Activated naive CD4-positive, alpha-beta T cell treated with anti-CD3 and anti-CD28 coated beads, Interleukin-2, amount 50 U/mL, for 24 hours (primary cell): Measurements from ENCODE around the gene TGFBR3.
"Not testable (repeated sequence)": the region's sequence is repeated elsewhere in the genome, so short reads cannot be mapped to it uniquely, and the experiment has no call there.

Experiments used
- H3K27ac Mint-ChIP-seq: one replicate; pipeline ENCODE4 v1.8.0; 2021; ENCODE audit warnings: mild to moderate bottlenecking, mixed read lengths
- H3K27me3 Mint-ChIP-seq: one replicate; pipeline ENCODE4 v1.8.0; 2021; ENCODE audit warnings: mixed read lengths
- H3K36me3 Mint-ChIP-seq: one replicate; pipeline ENCODE4 v1.8.0; 2021; ENCODE audit warnings: mixed read lengths
- H3K4me1 Mint-ChIP-seq: one replicate; pipeline ENCODE4 v1.8.0; 2021; ENCODE audit warnings: mixed read lengths
- H3K4me3 Mint-ChIP-seq: one replicate; pipeline ENCODE4 v1.8.0; 2021; ENCODE audit warnings: mild to moderate bottlenecking, mixed read lengths
- H3K9me3 Mint-ChIP-seq: one replicate; pipeline ENCODE4 v1.8.0; 2021; ENCODE audit warnings: mixed read lengths

TGFBR3 gene

DNA sequence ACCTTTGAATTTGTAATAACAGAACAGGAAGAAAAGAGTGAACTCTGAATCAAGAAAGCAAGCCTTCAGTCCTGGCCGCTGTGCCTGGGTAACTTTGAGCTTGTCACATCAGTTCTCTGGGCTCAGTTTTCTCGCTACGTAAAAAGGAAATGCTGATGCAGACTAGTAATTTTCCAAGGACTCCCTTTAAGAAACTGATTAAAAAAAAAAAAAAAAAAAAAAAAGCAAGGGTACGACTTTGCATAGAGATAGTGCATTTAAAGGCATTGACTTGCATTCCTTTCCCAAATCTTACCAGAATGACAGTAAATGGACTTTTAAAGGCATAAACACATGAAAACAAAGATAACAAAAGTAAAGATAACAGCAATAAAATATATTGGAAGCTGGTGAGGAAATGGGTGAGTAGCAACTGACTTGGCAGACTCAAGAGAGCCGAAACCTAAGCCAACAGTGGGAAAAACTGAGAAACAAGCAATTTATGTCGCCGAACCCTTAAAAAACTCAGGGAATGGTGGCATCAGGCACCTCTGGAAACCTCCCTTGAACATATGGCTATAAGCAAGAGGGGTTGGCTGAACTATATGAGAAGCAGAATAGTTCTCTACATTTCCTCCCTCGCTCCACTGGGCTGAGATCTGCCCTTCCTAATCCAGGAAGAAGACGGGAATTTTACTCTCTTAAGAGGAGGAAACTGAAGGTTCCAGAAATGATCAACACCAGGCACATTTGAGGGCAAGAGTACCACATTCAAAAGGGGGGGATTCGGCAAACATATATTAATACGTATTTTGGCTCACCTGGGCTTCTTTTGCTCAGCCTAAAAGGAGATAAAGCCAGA, 196.1 kb downstream of the TGFBR3 start:
- H3K36me3 Mint-ChIP-seq = peaks cover 14% of the 10 kb centered on the region

DNA sequence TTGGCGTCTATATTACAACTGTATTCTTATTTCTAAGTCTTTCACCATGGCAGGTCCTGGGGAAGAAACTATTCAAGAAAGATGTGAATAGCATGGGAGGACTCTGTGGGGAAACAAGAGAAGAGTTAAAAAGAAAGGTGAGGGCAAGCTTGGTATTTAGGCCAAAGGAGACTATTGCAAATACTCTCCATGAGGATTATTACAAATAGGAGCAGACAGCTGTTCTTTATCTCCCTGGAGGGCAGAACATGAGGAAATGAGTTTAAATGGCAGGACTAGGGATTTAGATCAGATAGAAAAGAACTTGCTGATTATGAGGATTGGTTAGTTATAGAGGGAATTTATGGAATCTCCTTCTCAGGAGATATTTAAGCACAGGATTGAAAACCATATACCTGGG, 198.5 kb downstream of the TGFBR3 start:
- no peaks in the 10 kb centered on the region for H3K9me3 Mint-ChIP-seq
- no peak overlapping the region for H3K27ac Mint-ChIP-seq
- H3K4me3 Mint-ChIP-seq = no peak overlapping the region
- H3K27me3 Mint-ChIP-seq = no peaks in the 10 kb centered on the region
- peaks cover 23% of the 10 kb centered on the region for H3K4me1 Mint-ChIP-seq
- peaks cover 7% of the 10 kb centered on the region for H3K36me3 Mint-ChIP-seq

More for the DNA sequence above, 196.1 kb downstream of the TGFBR3 start:
- Mint-ChIP-seq H3K4me3 (no peak overlapping the region), H3K4me1 (peaks cover 13% of the 10 kb centered on the region), H3K9me3 (no peaks in the 10 kb centered on the region), H3K27me3 (no peaks in the 10 kb centered on the region), H3K27ac (no peak overlapping the region)

DNA sequence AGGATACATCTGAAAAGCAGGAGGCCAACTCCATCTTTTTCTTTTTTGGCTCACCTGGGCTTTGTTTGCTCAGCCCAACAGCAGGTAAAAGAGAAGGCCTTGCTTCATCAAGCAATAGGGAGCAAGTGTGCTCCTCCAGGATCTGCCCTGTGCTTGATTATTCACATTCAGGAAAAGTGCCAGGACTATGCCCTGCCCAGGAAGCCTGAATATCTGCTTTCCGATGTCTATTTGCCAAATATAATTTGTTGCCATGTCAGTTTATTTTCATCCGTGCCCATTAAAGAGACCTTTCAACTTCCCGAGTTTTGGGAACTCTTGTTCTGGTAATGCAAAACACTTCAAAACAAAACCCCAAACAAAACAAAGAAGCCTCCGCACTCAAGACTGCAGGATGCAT, 200.0 kb downstream of the TGFBR3 start:
- no peaks in the 10 kb centered on the region for H3K9me3 Mint-ChIP-seq
- H3K4me3 Mint-ChIP-seq = no peak overlapping the region
- peaks cover 6% of the 10 kb centered on the region for H3K36me3 Mint-ChIP-seq
- H3K27ac Mint-ChIP-seq = no peak overlapping the region
- H3K4me1 Mint-ChIP-seq = peaks cover 23% of the 10 kb centered on the region
- no peaks in the 10 kb centered on the region for H3K27me3 Mint-ChIP-seq

DNA sequence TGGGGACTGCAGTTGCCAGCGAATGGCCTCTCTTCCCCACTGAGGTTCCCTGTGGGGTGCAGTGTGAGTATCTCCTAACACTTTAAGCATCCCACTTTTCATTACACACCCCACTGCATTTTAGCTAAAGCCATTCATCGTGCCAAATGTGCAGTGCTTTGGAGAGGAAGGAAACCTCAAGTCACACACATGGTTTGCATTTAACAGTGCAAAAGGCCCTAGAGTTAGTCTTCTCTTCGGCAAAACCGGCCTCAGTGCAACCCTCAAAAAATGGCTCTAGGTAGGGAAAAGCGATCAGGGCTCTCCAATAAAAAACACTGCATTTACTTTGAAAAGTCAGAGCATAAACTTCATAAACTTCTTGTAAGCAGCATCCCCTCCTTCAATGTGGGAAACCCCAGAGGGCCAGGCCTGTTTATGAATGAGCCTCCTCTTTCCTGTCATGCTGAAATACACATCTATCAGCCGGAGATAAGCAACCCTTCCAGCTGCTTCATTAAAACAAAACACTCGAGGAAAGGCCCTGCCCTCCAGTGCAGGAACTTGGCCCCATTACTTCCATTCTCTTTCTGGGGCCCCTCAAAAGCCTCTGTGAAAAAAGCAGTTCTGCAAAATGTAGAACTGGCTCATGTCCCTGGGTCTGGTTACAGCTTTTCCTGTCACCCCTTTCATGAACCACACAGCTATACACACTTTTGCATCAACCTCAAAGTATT, 201.3 kb downstream of the TGFBR3 start:
- H3K27ac Mint-ChIP-seq = no peak overlapping the region

DNA sequence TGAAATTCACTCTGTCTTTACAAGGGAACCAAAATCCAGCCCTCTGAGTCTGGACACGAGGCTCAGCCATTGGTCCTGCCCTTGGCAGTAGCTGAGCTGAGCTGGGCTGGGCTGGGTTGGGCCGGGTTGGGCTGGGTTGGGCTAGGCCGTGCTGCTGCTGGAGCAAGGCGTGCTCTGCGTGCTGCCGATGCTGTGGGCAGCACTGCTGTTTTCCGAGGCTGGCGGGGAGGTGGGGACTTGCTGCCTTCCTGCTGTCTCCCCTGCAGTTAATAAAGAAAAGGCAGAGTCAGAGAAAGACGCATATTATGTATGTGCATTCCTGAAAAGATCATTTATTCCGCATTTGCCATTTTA, 202.4 kb downstream of the TGFBR3 start:
- peaks cover 2% of the 10 kb centered on the region for H3K36me3 Mint-ChIP-seq
- peaks cover 23% of the 10 kb centered on the region for H3K4me1 Mint-ChIP-seq
- no peaks in the 10 kb centered on the region for H3K9me3 Mint-ChIP-seq
- no peak overlapping the region for H3K4me3 Mint-ChIP-seq
- H3K27ac Mint-ChIP-seq = no peak overlapping the region
- no peaks in the 10 kb centered on the region for H3K27me3 Mint-ChIP-seq

More for the DNA sequence above, 201.3 kb downstream of the TGFBR3 start:
- H3K4me3 Mint-ChIP-seq = no peak overlapping the region
- H3K27me3 Mint-ChIP-seq = no peaks in the 10 kb centered on the region
- H3K36me3 Mint-ChIP-seq = peaks cover 2% of the 10 kb centered on the region
- peaks cover 23% of the 10 kb centered on the region for H3K4me1 Mint-ChIP-seq
- H3K9me3 Mint-ChIP-seq = no peaks in the 10 kb centered on the region

DNA sequence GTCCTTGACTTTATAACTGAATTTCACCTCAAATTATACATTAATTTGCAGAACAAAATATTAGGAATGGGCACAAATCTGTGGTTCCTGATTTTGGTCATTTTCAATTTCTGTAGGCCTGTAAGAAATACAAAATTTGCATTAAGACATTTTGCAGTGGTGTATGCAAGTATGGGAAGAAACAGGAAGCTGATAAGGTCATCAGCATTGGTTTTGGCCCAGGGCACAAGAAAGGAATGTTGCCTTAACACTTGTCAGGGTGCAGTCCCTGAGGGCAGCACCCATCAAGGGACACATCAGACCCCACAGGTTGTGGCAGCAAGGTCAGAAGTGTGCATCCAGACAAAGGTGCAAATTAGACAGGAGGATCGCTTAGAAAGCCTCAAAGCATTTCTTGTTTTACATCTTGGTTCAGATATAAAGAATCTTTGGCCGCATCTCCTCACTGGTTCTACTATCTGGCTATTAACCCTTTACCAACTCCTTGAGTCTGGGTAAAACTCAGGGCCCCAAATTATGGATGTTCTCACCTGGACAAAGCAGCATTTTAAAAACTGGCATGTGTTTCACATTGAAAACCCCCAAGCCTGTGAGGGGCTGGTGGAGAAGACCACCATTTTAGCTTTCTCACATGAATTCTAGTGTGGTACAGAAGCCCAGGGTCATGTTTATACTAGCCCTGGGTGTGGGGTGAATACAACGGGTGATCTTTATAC, 202.9 kb downstream of the TGFBR3 start:
- Mint-ChIP-seq H3K27me3 (no peaks in the 10 kb centered on the region), H3K4me1 (peaks cover 23% of the 10 kb centered on the region), H3K9me3 (no peaks in the 10 kb centered on the region), H3K4me3 (no peak overlapping the region), H3K27ac (no peak overlapping the region), H3K36me3 (peaks cover under 1% of the 10 kb centered on the region)

DNA sequence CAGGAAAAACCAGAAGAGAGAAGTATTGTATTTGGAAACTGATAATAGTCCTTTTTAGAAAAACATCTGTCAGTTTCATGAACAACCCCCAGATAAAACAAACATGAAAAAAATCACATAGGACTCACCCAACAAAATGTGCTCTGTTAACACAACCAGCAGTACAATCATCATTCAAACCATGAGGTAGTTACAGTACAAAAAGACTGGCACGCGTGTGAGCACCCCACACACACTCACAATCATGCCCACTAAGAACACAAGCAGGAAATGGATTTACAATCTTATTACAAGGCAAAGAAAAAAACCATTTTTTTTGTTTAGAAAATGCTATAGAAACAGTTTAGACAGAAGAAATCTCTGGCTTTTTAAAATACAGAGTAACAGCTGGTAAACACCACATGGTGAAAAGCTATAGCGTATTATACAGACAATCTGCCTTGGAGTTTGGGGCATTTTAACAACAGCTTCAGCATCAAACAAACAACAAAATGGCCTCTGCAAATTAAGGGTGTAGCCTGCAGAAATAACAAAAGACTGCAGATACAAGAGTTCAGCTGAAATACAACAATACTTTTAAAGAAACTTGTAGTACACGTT, 205.3 kb downstream of the TGFBR3 start:
- H3K27me3 Mint-ChIP-seq = no peaks in the 10 kb centered on the region
- no peak overlapping the region for H3K27ac Mint-ChIP-seq
- no peaks in the 10 kb centered on the region for H3K9me3 Mint-ChIP-seq
- peaks cover 18% of the 10 kb centered on the region for H3K4me1 Mint-ChIP-seq
- no peaks in the 10 kb centered on the region for H3K36me3 Mint-ChIP-seq
- H3K4me3 Mint-ChIP-seq = no peak overlapping the region

DNA sequence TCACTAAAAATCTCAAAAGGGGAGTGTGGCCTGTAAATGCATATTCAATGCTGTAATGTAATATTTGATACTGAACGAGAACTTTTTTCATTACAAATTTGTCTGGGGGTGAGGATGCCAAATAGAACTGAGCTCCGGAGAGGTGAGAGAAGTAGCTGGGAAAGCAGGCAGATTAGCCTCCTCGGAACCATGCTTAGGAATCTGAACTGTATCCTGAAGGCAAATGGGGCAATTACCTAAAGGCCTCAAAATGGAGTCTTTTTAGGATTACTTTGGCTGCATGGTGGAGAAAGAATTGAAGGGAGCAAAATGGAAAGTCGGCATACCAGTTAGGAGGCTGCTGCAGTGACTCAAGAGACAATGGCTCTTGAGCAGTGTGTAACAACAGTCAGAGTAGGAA, 206.5 kb downstream of the TGFBR3 start:
- H3K27me3 Mint-ChIP-seq = no peaks in the 10 kb centered on the region
- no peak overlapping the region for H3K4me3 Mint-ChIP-seq
- H3K9me3 Mint-ChIP-seq = no peaks in the 10 kb centered on the region
- no peak overlapping the region for H3K27ac Mint-ChIP-seq
- no peaks in the 10 kb centered on the region for H3K36me3 Mint-ChIP-seq
- peaks cover 6% of the 10 kb centered on the region for H3K4me1 Mint-ChIP-seq

DNA sequence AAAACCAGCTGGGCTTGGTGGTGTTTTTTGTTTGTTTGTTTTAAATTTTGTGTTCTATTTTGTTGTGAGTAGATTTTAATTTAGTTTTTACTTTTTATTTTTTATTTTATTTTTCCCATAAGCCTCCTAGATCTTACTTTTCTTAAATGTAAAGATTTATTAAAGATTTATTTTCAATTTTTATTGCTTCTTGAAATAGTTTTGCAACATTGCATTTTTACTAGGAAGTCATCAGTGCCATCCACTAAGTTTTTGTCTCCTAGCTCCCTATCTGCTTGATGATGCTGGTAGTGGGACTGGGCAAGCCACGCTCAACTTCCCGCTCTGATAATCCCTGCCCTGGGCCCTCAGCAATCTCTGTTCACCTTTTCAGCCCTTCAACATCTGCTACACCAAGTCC, 209.9 kb downstream of the TGFBR3 start:
- no peak overlapping the region for H3K27ac Mint-ChIP-seq
- H3K36me3 Mint-ChIP-seq = no peaks in the 10 kb centered on the region
- no peaks in the 10 kb centered on the region for H3K27me3 Mint-ChIP-seq
- H3K9me3 Mint-ChIP-seq = no peaks in the 10 kb centered on the region
- no peak overlapping the region for H3K4me3 Mint-ChIP-seq
- peaks cover 17% of the 10 kb centered on the region for H3K4me1 Mint-ChIP-seq

DNA sequence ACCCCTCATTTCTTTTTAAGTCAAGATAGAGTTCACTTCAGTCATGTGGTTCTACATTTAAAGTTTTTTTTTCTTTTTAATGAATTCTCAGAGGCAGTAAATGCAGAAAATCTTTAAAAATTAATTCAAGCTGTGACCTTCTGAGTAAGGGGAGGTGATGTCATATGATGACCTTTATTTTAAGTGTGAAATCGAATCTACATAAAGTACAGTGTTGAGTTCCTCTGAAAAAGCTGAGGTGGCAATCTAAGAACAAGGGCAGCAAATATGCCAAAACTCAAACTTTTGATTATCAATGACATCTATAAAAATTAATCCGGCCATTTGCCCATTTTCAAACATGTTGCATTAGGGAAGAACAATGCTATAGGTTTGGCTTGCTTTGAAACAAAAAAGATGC, 211.8 kb downstream of the TGFBR3 start:
- peaks cover 17% of the 10 kb centered on the region for H3K4me1 Mint-ChIP-seq
- no peak overlapping the region for H3K4me3 Mint-ChIP-seq
- no peak overlapping the region for H3K27ac Mint-ChIP-seq
- H3K36me3 Mint-ChIP-seq = no peaks in the 10 kb centered on the region
- no peaks in the 10 kb centered on the region for H3K9me3 Mint-ChIP-seq
- no peaks in the 10 kb centered on the region for H3K27me3 Mint-ChIP-seq

DNA sequence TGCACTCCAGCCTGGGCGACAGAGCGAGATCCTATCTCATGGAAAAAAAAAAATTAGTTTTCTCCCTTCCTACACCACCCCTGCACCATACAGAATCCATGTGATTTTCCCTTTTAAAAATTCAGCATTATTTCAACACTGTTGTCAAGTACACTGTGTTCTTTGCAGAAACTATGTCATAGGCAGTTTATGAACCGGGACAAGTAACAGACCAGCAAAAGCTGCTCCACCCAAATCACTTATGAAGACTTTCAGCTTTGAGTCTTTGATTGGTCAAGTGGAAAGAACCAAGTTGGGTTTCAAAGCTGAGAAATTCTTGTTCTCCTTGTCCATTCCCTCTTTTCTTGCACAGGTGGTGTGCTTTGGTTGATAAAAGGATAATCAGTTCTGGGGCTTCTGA, 212.3 kb downstream of the TGFBR3 start:
- no peak overlapping the region for H3K27ac Mint-ChIP-seq
- no peaks in the 10 kb centered on the region for H3K27me3 Mint-ChIP-seq
- H3K4me3 Mint-ChIP-seq = no peak overlapping the region
- H3K9me3 Mint-ChIP-seq = no peaks in the 10 kb centered on the region
- H3K36me3 Mint-ChIP-seq = no peaks in the 10 kb centered on the region
- H3K4me1 Mint-ChIP-seq = peaks cover 17% of the 10 kb centered on the region

DNA sequence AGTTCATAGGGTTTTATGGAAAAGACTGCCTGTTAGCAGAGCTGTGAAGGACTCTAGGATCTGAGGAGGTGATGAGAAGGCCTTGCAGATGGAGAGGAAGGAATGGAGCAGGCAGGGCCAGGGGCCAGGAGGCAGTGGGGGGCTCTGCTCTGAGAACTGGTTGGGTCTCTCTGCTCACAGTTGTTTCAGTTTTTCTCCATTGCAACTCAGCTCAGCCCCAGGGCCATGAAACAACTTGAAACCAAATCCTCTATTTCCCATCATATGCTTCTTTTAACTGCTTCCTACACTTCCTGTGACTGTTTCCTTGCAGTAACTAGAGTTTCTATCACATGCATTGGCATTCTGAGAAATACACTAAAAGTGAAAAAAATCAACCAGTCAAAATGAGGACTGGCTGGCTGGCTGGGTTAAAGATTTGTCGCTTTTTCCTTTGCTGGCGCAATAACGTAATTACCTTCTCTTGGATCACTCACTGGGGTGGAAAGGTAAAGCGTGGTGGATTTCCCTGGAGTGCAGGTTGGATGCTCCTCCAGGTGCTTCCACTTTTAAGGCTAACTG, 213.3 kb downstream of the TGFBR3 start:
- peak overlapping the region; percentile 61 for H3K27ac Mint-ChIP-seq
- no peaks in the 10 kb centered on the region for H3K9me3 Mint-ChIP-seq
- peaks cover 17% of the 10 kb centered on the region for H3K4me1 Mint-ChIP-seq
- H3K27me3 Mint-ChIP-seq = no peaks in the 10 kb centered on the region
- no peak overlapping the region for H3K4me3 Mint-ChIP-seq
- H3K36me3 Mint-ChIP-seq = no peaks in the 10 kb centered on the region

DNA sequence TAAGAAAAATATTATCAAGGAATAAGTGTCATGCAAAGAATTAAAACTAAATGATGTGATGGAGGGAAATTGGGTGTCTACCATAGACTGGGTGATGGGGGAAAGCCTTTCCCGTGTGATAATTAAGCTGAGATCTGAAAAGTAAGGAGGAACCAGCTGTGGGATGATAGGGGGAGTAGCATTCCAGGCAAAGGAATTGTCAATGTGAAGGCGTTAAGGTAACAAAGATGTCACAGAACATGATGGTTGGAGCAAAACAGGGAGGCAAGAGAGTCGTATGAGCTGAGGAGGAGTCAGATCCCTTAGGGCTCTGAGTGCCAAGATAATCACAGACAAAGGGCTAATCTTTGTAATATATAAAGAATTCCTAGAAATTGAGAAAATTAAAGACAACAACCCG, 215.2 kb downstream of the TGFBR3 start:
- no peaks in the 10 kb centered on the region for H3K36me3 Mint-ChIP-seq
- no peaks in the 10 kb centered on the region for H3K27me3 Mint-ChIP-seq
- no peaks in the 10 kb centered on the region for H3K9me3 Mint-ChIP-seq
- H3K4me1 Mint-ChIP-seq = peaks cover 17% of the 10 kb centered on the region
- no peak overlapping the region for H3K27ac Mint-ChIP-seq
- H3K4me3 Mint-ChIP-seq = no peak overlapping the region

DNA sequence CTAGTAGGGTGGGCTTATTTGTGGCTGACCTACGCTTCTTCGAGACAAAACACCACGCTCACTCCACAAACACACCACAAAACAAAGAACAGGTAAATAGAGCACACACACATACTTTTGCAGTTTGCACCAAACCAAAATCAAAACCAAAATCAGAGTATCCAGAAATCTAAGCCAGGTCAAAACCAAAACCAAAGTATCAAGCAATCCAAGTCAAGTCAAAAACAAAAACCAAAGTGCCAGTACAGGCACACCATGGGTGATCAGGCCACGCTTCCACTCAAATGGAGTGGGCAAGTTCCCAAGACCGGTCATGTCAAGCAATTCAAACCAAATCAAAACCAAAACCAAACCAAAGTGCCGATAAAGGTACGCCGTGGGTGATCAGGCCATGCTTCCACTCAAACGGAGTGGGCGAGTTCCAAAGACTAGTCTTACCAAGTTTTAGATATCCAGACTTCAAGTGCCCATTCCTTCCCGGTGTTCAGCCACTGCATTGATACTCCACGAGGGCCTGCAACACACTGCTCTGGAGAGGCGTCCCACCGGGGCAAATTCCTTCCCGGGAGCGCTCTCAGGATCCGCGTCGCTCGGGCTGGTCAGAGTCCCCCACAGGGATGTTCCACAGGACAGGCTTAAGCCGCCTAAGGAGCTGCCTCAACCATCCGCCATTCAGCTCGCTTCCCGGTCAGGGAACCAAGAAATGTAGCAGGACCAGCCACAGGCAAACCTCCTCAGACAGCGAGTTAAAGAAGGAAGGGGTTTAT, 216.2 kb downstream of the TGFBR3 start:
- no peaks in the 10 kb centered on the region for H3K9me3 Mint-ChIP-seq
- no peaks in the 10 kb centered on the region for H3K27me3 Mint-ChIP-seq
- no peaks in the 10 kb centered on the region for H3K36me3 Mint-ChIP-seq
- H3K4me3 Mint-ChIP-seq = no peak overlapping the region
- no peak overlapping the region for H3K27ac Mint-ChIP-seq
- H3K4me1 Mint-ChIP-seq = peaks cover 17% of the 10 kb centered on the region

DNA sequence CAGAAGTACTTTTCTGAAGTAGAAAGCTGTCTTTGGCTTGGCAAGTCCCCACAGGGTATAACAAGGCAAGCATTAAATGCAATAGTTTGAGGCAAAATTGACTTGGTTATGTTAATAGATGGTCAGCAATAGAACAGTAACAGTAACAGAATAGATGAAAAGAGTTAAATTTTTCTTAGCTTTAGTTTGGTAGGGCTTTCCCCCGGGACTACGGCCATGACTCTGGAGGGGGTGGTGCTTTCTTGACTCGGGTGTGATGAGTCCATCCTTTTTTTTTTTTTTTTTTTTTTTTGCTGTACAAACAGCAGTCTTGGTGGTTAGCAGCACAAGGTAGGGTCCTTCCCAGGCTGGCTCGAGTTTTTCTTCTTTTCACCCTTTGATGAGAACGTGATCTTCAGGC, 219.3 kb downstream of the TGFBR3 start:
- not testable (repeated sequence) for H3K27me3 Mint-ChIP-seq, H3K27ac Mint-ChIP-seq

More for the DNA sequence above, 219.3 kb downstream of the TGFBR3 start:
- H3K4me3 Mint-ChIP-seq, H3K36me3 Mint-ChIP-seq, H3K9me3 Mint-ChIP-seq, H3K4me1 Mint-ChIP-seq: not testable (repeated sequence)
